WI38 (cell line): ENCODE results near the gene CACNB2.
"Not testable (repeated sequence)": the region's sequence is repeated elsewhere in the genome, so short reads cannot be mapped to it uniquely, and the experiment has no call there.

ENCODE experiments used
- H3K4me3 ChIP-seq: 2 replicates; pipeline ENCODE4 v1.5.1; 2011; ENCODE audit warnings: low read depth, mild to moderate bottlenecking, control low read depth, low read length
- TF ChIP-seq, protein P1 (sequence below): IDR thresholded peaks from 2 replicates; pipeline ENCODE4 v1.5.1; 2012; ENCODE audit warnings: low read depth, mild to moderate bottlenecking, control low read depth, low read length

Gene CACNB2

DNA sequence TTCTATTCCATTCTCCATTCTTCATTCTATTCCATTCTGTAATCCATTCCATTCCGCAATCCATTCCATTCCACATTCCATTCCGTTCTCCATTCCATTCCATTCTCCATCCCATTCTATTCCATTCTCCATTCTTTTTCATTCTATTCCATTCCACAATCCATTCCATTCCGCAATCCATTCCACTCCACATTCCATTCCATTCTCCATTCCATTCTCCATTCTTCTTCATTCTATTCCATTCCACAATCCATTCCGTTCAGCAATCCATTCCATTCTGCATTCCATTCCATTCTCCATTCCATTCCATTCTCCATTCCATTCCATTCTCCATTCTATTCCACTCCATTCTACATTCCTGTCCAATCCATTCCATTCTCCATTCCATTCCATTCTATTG, 426.0 kb downstream of the CACNB2 start:
- TF ChIP-seq, protein P1, sequence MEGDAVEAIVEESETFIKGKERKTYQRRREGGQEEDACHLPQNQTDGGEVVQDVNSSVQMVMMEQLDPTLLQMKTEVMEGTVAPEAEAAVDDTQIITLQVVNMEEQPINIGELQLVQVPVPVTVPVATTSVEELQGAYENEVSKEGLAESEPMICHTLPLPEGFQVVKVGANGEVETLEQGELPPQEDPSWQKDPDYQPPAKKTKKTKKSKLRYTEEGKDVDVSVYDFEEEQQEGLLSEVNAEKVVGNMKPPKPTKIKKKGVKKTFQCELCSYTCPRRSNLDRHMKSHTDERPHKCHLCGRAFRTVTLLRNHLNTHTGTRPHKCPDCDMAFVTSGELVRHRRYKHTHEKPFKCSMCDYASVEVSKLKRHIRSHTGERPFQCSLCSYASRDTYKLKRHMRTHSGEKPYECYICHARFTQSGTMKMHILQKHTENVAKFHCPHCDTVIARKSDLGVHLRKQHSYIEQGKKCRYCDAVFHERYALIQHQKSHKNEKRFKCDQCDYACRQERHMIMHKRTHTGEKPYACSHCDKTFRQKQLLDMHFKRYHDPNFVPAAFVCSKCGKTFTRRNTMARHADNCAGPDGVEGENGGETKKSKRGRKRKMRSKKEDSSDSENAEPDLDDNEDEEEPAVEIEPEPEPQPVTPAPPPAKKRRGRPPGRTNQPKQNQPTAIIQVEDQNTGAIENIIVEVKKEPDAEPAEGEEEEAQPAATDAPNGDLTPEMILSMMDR: no peak
- no peak overlapping the region for H3K4me3 ChIP-seq

DNA sequence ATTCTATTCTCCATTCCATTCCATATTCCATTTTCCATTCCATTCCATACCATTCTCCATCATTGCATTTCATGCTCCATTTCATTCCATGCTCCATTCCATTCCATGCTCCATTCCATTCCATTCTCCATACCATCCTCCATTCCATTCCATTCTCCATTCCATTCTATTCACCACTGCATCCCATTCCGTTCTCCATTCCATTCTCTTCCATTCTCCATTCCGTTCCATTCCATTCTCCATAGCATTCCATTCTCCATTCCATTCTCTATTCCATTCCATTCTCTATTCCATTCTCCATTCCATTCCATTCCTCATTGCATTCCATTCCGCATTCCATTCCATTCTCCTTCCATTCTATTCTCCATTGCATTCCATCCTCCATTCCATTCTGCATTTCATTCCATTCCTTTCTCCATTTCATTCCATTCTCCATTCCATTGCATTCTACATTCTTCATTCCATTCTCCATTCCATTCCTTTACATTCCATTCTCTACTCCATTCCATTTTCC, 427.2 kb downstream of the CACNB2 start:
- H3K4me3 ChIP-seq: no peak overlapping the region
- TF ChIP-seq, protein P1: no peak

- not testable (repeated sequence) for H3K4me3 ChIP-seq
These were observed 430.2 kb downstream of the CACNB2 start for GRCh38 chr10:18570386-18570785.

GRCh38 chr10:18571076-18571475, 430.9 kb downstream of the CACNB2 start:
- TF ChIP-seq, protein P1: no peak

DNA sequence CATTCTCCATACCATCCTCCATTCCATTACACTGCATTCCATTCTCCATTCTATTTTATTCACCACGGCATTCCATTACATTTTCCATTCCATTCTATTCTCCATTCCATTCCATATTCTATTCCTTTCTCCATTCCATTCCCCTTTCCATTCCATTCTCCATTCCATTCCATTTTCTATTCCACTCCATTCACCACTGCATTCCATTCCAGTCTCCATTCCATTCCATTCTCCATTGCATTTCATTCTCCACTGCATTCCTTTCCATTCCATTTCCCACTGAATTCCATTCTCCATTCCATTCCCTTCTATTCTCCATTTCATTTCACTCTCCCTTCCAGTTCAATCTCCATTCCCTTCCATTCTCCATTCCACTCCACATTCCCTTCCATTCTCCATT, 431.6 kb downstream of the CACNB2 start:
- no peak overlapping the region for H3K4me3 ChIP-seq
- TF ChIP-seq, protein P1: no peak

More at GRCh38 chr10:18571076-18571475, 430.9 kb downstream of the CACNB2 start:
- H3K4me3 ChIP-seq: no peak overlapping the region

GRCh38 chr10:18572959-18573561, 432.8 kb downstream of the CACNB2 start:
- TF ChIP-seq, protein P1: no peak
- no peak overlapping the region for H3K4me3 ChIP-seq

- H3K4me3 ChIP-seq: no peak overlapping the region
- TF ChIP-seq, protein P1: no peak
These were observed 436.4 kb downstream of the CACNB2 start for GRCh38 chr10:18576586-18576985.
